NOMO-1 (cell line): ENCODE results near the gene IL20.

Source experiments
- DNase-seq, 2 experiments: peaks; one replicate each; lab custom pipeline; 2025; ENCODE audit not compliant: unreplicated experiment in 2 of 2; lab: John Stamatoyannopoulos, UW

Gene IL20

GRCh38 chr1:206898915-206899431, 33.5 kb downstream of the IL20 start:
- DNase-seq = no peak

- DNase-seq = no peak
These were observed 34.3 kb downstream of the IL20 start for GRCh38 chr1:206899717-206900116.

- no peak for DNase-seq
These were observed 34.7 kb downstream of the IL20 start for GRCh38 chr1:206900149-206900548.

GRCh38 chr1:206901944-206902343, 36.5 kb downstream of the IL20 start:
- no peak for DNase-seq

GRCh38 chr1:206902702-206903101, 37.3 kb downstream of the IL20 start:
- no peak for DNase-seq

- no peak for DNase-seq
These were observed 38.3 kb downstream of the IL20 start for GRCh38 chr1:206903687-206904086.

GRCh38 chr1:206904423-206905142, 39.2 kb downstream of the IL20 start:
- no peak for DNase-seq

- no peak for DNase-seq
These were observed 40.1 kb downstream of the IL20 start for GRCh38 chr1:206905295-206906164.

GRCh38 chr1:206907304-206907991, 42.0 kb downstream of the IL20 start:
- DNase-seq = no peak

- no peak for DNase-seq
These were observed 42.6 kb downstream of the IL20 start for GRCh38 chr1:206908038-206908437.

- no peak for DNase-seq
These were observed 43.9 kb downstream of the IL20 start for GRCh38 chr1:206909161-206909882.

- no peak for DNase-seq
These were observed 44.5 kb downstream of the IL20 start for GRCh38 chr1:206909883-206910318.

GRCh38 chr1:206911064-206911663, 45.7 kb downstream of the IL20 start:
- peak in 1 of 2 experiments; percentile 53 for DNase-seq

GRCh38 chr1:206912445-206913095, 47.1 kb downstream of the IL20 start:
- peak; percentile 31 to 69 for DNase-seq

GRCh38 chr1:206913766-206914537, 48.5 kb downstream of the IL20 start:
- DNase-seq = no peak

- DNase-seq = no peak
These were observed 49.8 kb downstream of the IL20 start for GRCh38 chr1:206915030-206915735.

- no peak for DNase-seq
These were observed 50.7 kb downstream of the IL20 start for GRCh38 chr1:206916000-206916709.

GRCh38 chr1:206918076-206918475, 52.7 kb downstream of the IL20 start:
- DNase-seq = no peak
